GM21717 (cell line): ENCODE data around the gene DLST.
A peak's percentile ranks its signal among the peaks of the same experiment; 100 is the strongest.
"Not testable (repeated sequence)": the region's sequence is repeated elsewhere in the genome, so short reads cannot be mapped to it uniquely, and the experiment has no call there.

Source experiments
- ATAC-seq: cut with Tn5 transposase; IDR thresholded peaks from one replicate; pipeline ENCODE4 v1.9.1; 2021; ENCODE audit warnings: mild to moderate bottlenecking, moderate library complexity; ENCODE audit not compliant: unreplicated experiment

DLST gene

GRCh38 chr14:74915826-74916225 is 34.1 kb downstream of the DLST start:
- ATAC-seq = no peak

- no peak for ATAC-seq
Measured at GRCh38 chr14:74917178-74917543, 35.4 kb downstream of the DLST start.

- ATAC-seq = no peak
Measured at GRCh38 chr14:74917646-74918081, 35.9 kb downstream of the DLST start.

GRCh38 chr14:74918380-74918779 is 36.7 kb downstream of the DLST start:
- no peak for ATAC-seq

GRCh38 chr14:74919421-74920165 is 37.9 kb downstream of the DLST start:
- ATAC-seq = no peak

GRCh38 chr14:74920281-74920680 is 38.6 kb downstream of the DLST start:
- no peak for ATAC-seq

GRCh38 chr14:74921053-74921620 is 39.4 kb downstream of the DLST start:
- ATAC-seq = no peak

- ATAC-seq = no peak
Measured at GRCh38 chr14:74921987-74922751, 40.5 kb downstream of the DLST start.

GRCh38 chr14:74922752-74923401 is 41.2 kb downstream of the DLST start, which contains the start of gene RPS6KL1:
Gene RPS6KL1 (minus strand): TSS chr14:74923260. CDS start chr14:74921541, 1,719 bp downstream.
- ATAC-seq = peak; percentile 83

- ATAC-seq = no peak
Measured at GRCh38 chr14:74924061-74924460, 42.3 kb downstream of the DLST start.

- ATAC-seq = no peak
Measured at GRCh38 chr14:74927225-74927624, 45.5 kb downstream of the DLST start.

GRCh38 chr14:74929242-74929641 is 47.5 kb downstream of the DLST start:
- no peak for ATAC-seq

GRCh38 chr14:74931744-74932143 is 50.0 kb downstream of the DLST start:
- not testable (repeated sequence) for ATAC-seq

- ATAC-seq = no peak
Measured at GRCh38 chr14:74932401-74932901, 50.7 kb downstream of the DLST start.

GRCh38 chr14:74932936-74933335 is 51.2 kb downstream of the DLST start:
- ATAC-seq = not testable (repeated sequence)

GRCh38 chr14:74934041-74934440 is 52.3 kb downstream of the DLST start:
- ATAC-seq = no peak

GRCh38 chr14:74934476-74935359 is 53.0 kb downstream of the DLST start:
- no peak for ATAC-seq

GRCh38 chr14:74935360-74935680 is 53.6 kb downstream of the DLST start:
- ATAC-seq = no peak

GRCh38 chr14:74936151-74936550 is 54.4 kb downstream of the DLST start:
- no peak for ATAC-seq

- no peak for ATAC-seq
Measured at GRCh38 chr14:74936731-74937130, 55.0 kb downstream of the DLST start.
